Activated effector memory CD4-positive, alpha-beta T cell treated with anti-CD3 and anti-CD28 coated beads, Interleukin-2, amount 50 U/mL, for 16 hours (primary cell): ENCODE data around the gene FAM120B.

ENCODE experiments used
- DNase-seq: peaks from one replicate; pipeline ENCODE4 v3.0.0-alpha.2; 2020

FAM120B gene

GRCh38 chr6:170424604-170425126 lies 118.1 kb downstream of the FAM120B start:
- DNase-seq, result no peak

GRCh38 chr6:170429450-170429849 lies 122.9 kb downstream of the FAM120B start:
- DNase-seq, result no peak

- no peak for DNase-seq
Observed at GRCh38 chr6:170433163-170434116, 126.9 kb downstream of the FAM120B start.

- no peak for DNase-seq
Observed at GRCh38 chr6:170434117-170434820, 127.7 kb downstream of the FAM120B start.

GRCh38 chr6:170434821-170435155 lies 128.2 kb downstream of the FAM120B start:
- no peak for DNase-seq

GRCh38 chr6:170435766-170436165 lies 129.2 kb downstream of the FAM120B start:
- no peak for DNase-seq

GRCh38 chr6:170436209-170436809 lies 129.8 kb downstream of the FAM120B start:
- DNase-seq, result no peak

- peak; percentile 49 for DNase-seq
Observed at GRCh38 chr6:170437719-170438401, 131.3 kb downstream of the FAM120B start.

GRCh38 chr6:170438402-170438753 lies 131.8 kb downstream of the FAM120B start:
- peak; percentile 62 for DNase-seq

- peak; percentile 52 for DNase-seq
Observed at GRCh38 chr6:170438861-170439260, 132.3 kb downstream of the FAM120B start.

- peak; percentile 39 for DNase-seq
Observed at GRCh38 chr6:170439366-170440361, 133.1 kb downstream of the FAM120B start.

GRCh38 chr6:170440437-170440836 lies 133.9 kb downstream of the FAM120B start:
- peak; percentile 48 for DNase-seq

GRCh38 chr6:170441316-170441715 lies 134.8 kb downstream of the FAM120B start:
- no peak for DNase-seq

- peak; percentile 14 for DNase-seq
Observed at GRCh38 chr6:170442596-170442995, 136.0 kb downstream of the FAM120B start.

GRCh38 chr6:170443151-170443662 lies 136.6 kb downstream of the FAM120B start:
- DNase-seq, result peak; percentile 41

- peak; percentile 54 for DNase-seq
Observed at GRCh38 chr6:170444056-170444591, 137.6 kb downstream of the FAM120B start.

GRCh38 chr6:170444811-170445211 lies 138.3 kb downstream of the FAM120B start:
- peak; percentile 56 for DNase-seq

GRCh38 chr6:170445487-170445886 lies 138.9 kb downstream of the FAM120B start:
- DNase-seq, result peak; percentile 49

GRCh38 chr6:170445971-170446370 lies 139.4 kb downstream of the FAM120B start:
- peak; percentile 10 for DNase-seq

- DNase-seq, result peak; percentile 57
Observed at GRCh38 chr6:170446841-170447560, 140.4 kb downstream of the FAM120B start.
